NCI-H2081 treated with DMSO at 0.1 percent for 48 hours (cell line): ENCODE data around the gene STPG4.
"Not testable (repeated sequence)": the region's sequence is repeated elsewhere in the genome, so short reads cannot be mapped to it uniquely, and the experiment has no call there.

Source experiments
- DNase-seq: peaks from one replicate; lab custom pipeline; 2025; lab: John Stamatoyannopoulos, UW

Gene STPG4

GRCh38 chr2:47155091-47155876, at the start of gene STPG4:
STPG4 (minus strand) TSS chr2:47155308; CDS start chr2:47155251, 57 bp downstream.
- no peak for DNase-seq

GRCh38 chr2:47204691-47205090, 49.6 kb upstream of the STPG4 start:
- DNase-seq = no peak

GRCh38 chr2:47203995-47204394, 48.9 kb upstream of the STPG4 start:
- no peak for DNase-seq

- no peak for DNase-seq
Observed at GRCh38 chr2:47201224-47201623, 46.1 kb upstream of the STPG4 start.

GRCh38 chr2:47198985-47199451, 43.9 kb upstream of the STPG4 start:
- DNase-seq = no peak

- no peak for DNase-seq
Observed at GRCh38 chr2:47196499-47196898, 41.4 kb upstream of the STPG4 start.

- no peak for DNase-seq
Observed at GRCh38 chr2:47196046-47196445, 40.9 kb upstream of the STPG4 start.

- DNase-seq = no peak
Observed at GRCh38 chr2:47195148-47195547, 40.0 kb upstream of the STPG4 start.

GRCh38 chr2:47194410-47194809, 39.3 kb upstream of the STPG4 start:
- DNase-seq = no peak

- DNase-seq = no peak
Observed at GRCh38 chr2:47193607-47194006, 38.5 kb upstream of the STPG4 start.

- no peak for DNase-seq
Observed at GRCh38 chr2:47190188-47190881, 35.2 kb upstream of the STPG4 start.

GRCh38 chr2:47189635-47190034, 34.5 kb upstream of the STPG4 start:
- no peak for DNase-seq

- DNase-seq = no peak
Observed at GRCh38 chr2:47187069-47187468, 32.0 kb upstream of the STPG4 start.

GRCh38 chr2:47186351-47186750, 31.2 kb upstream of the STPG4 start:
- no peak for DNase-seq

GRCh38 chr2:47185098-47185497, 30.0 kb upstream of the STPG4 start:
- DNase-seq = not testable (repeated sequence)

- no peak for DNase-seq
Observed at GRCh38 chr2:47181176-47181575, 26.1 kb upstream of the STPG4 start.

GRCh38 chr2:47180531-47180930, 25.4 kb upstream of the STPG4 start:
- no peak for DNase-seq

GRCh38 chr2:47179388-47179787, 24.3 kb upstream of the STPG4 start:
- no peak for DNase-seq

GRCh38 chr2:47178341-47178740, 23.2 kb upstream of the STPG4 start:
- DNase-seq = no peak

- no peak for DNase-seq
Observed at GRCh38 chr2:47177043-47177565, 22.0 kb upstream of the STPG4 start.

GRCh38 chr2:47174733-47175361, 19.7 kb upstream of the STPG4 start:
- DNase-seq = no peak

- no peak for DNase-seq
Observed at GRCh38 chr2:47173986-47174732, 19.1 kb upstream of the STPG4 start.
